Prostate gland (tissue), 2 donors: ENCODE measurements around the gene WDFY3. TPM values are rescaled to one million over a fixed set of nuclear protein-coding genes. Genes with fewer than 3 reads are reported as not detected.

Experiments used
- DNase-seq: peaks from one replicate; pipeline ENCODE4 v3.0.0-alpha.2; 2019; ENCODE audit warnings: low spot score
- H3K27ac ChIP-seq, 2 donors: fragments of 200-600 bp; sonication (generic); 2 replicates each; pipeline ENCODE4 v1.5.1; 2017 to 2019
- H3K27me3 ChIP-seq: fragments of 200-600 bp; sonication (generic); replicated peaks from 2 replicates; pipeline ENCODE4 v1.5.1; 2019; ENCODE audit not compliant: insufficient read depth
- H3K36me3 ChIP-seq, 2 donors: fragments of 200-600 bp; sonication (generic); 1 replicate in 1 of 2; 2 replicates in 1 of 2; pipeline versions ENCODE4 v1.5.1 to v1.8.1; 2017 to 2019
- H3K4me1 ChIP-seq: fragments of 200-600 bp; sonication (generic); replicated peaks from 2 replicates; pipeline ENCODE4 v1.5.1; 2019
- H3K4me3 ChIP-seq, 2 donors: fragments of 200-600 bp; sonication (generic); 2 replicates each; pipeline ENCODE4 v1.5.1; 2017 to 2019
- H3K9me3 ChIP-seq: fragments of 200-600 bp; sonication (generic); 2 replicates; pipeline ENCODE4 v1.5.1; 2017
- CTCF ChIP-seq, 4 experiments: fragments of 200-600 bp in 2 of 4; fragments of 450-650 bp in 2 of 4; sonication (generic) in 2 of 4; IDR thresholded peaks; 1 replicate in 3 of 4; 2 replicates in 1 of 4; pipeline ENCODE4 v1.5.1; 2016 to 2019; ENCODE audit warnings: antibody characterized with exemption in 4 of 4, mild to moderate bottlenecking in 2 of 4, moderate library complexity in 2 of 4
- POLR2A ChIP-seq: fragments of 450-650 bp; IDR thresholded peaks from one replicate; pipeline ENCODE4 v1.6.1; 2016; ENCODE audit warnings: antibody characterized with exemption, mild to moderate bottlenecking
- POLR2AphosphoS5 ChIP-seq: sonication (generic); formaldehyde crosslinking; IDR thresholded peaks from one replicate; pipeline ENCODE4 v1.6.1; 2017; ENCODE audit warnings: antibody characterized with exemption
- WGBS: methylation state at CpG from one replicate; pipeline ENCODE4 v1.1.5; 2018; 5-methylcytosine and 5-hydroxymethylcytosine counted together
- intact Hi-C: fragments of 100-400 bp; cut with DNase I; formaldehyde crosslinking; loops from one replicate; pipeline ENCODE4 v1.14.2; 2022
- total RNA-seq, 2 donors: library from RNA; depleted of rRNA; stranded (reverse); fragments of >200 nt; gene quantifications; one replicate each; pipeline ENCODE4 v1.1.0, GENCODE V29; 2016

Gene WDFY3
- total RNA-seq, 2 donors from 2014 or later: 48.1 to 110 TPM

GRCh38 chr4:84678976-84679744 lies 287.3 kb downstream of the WDFY3 start:
- WGBS: 35% methylated on average over 13 of the region's 14 CpGs
- Histone ChIP-seq H3K4me3 (no peak overlapping the region), H3K36me3 (no peaks in the 10 kb centered on the region), H3K27me3 (no peaks in the 10 kb centered on the region), H3K4me1 (no peaks in the 10 kb centered on the region), H3K27ac (no peak overlapping the region), H3K9me3 (no peaks in the 10 kb centered on the region)
- TF ChIP-seq POLR2A (no peak), CTCF (IDR thresholded peaks at IDR 0.05) (no peak), POLR2AphosphoS5 (no peak)
- no peak for DNase-seq
- intact Hi-C loops: no loop called here

GRCh38 chr4:84677995-84678394 lies 288.5 kb downstream of the WDFY3 start:
- no peak overlapping the region for H3K27ac ChIP-seq
- H3K36me3 ChIP-seq: no peaks in the 10 kb centered on the region
- no peaks in the 10 kb centered on the region for H3K27me3 ChIP-seq
- TF ChIP-seq CTCF (IDR thresholded peaks at IDR 0.05) (no peak), POLR2A (no peak), POLR2AphosphoS5 (no peak)
- no peak for DNase-seq
- H3K4me3 ChIP-seq: no peak overlapping the region
- WGBS: 95% methylated on average over 5 of the region's 5 CpGs
- H3K4me1 ChIP-seq: no peaks in the 10 kb centered on the region
- no peaks in the 10 kb centered on the region for H3K9me3 ChIP-seq
- intact Hi-C loops: no loop called here

- Histone ChIP-seq H3K4me3 (no peak overlapping the region), H3K9me3 (no peaks in the 10 kb centered on the region), H3K36me3 (no peaks in the 10 kb centered on the region), H3K4me1 (no peaks in the 10 kb centered on the region), H3K27me3 (no peaks in the 10 kb centered on the region), H3K27ac (no peak overlapping the region)
- TF ChIP-seq CTCF (IDR thresholded peaks at IDR 0.05): no peak
- TF ChIP-seq POLR2A: no peak
- TF ChIP-seq POLR2AphosphoS5: no peak
- no peak for DNase-seq
- WGBS: 89% methylated on average over 9 of the region's 9 CpGs
- intact Hi-C loops: no loop called here
These were observed 289.4 kb downstream of the WDFY3 start for GRCh38 chr4:84677093-84677492.

- no peaks in the 10 kb centered on the region for H3K9me3 ChIP-seq
- no peaks in the 10 kb centered on the region for H3K27me3 ChIP-seq
- DNase-seq: no peak
- H3K4me3 ChIP-seq: no peak overlapping the region
- TF ChIP-seq CTCF (IDR thresholded peaks at IDR 0.05) (no peak), POLR2AphosphoS5 (no peak), POLR2A (no peak)
- 52% methylated on average over 1 of the region's 1 CpG for WGBS
- no peaks in the 10 kb centered on the region for H3K36me3 ChIP-seq
- no peak overlapping the region for H3K27ac ChIP-seq
- H3K4me1 ChIP-seq: no peaks in the 10 kb centered on the region
- intact Hi-C loops: no loop called here
These were observed 292.8 kb downstream of the WDFY3 start for GRCh38 chr4:84673475-84674240.
